ENCODE results near the gene GRIK4. TPM values are rescaled to one million over a fixed set of nuclear protein-coding genes. Genes with fewer than 3 reads are reported as not detected.

GRIK4 gene
- total RNA-seq, 3 donors from 2014 or later (not counting 1 experiment from before 2014, with no cell fraction given): 2.2 to 32.3 (median 21.9) TPM

DNA sequence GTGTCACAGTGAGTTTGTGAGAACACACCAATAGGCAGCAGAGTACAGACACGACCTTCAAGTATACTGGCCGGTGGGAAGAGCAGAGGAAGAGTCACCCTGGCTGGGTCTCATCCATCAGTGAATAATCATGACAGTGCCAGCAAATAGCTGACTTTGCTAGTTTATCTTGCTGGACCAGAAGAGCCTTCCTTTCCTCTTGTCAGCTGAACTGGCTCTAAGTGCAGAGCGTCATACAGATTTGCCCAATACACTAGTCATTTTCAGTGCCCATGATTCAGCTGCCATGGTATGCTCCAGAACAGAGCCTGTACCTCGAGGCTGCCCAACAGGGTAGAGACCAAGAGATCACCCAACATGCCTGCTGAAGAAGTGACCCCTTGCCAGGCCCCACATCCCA is 429.5 kb downstream of the GRIK4 start:
- WGBS (ENCODE audit: insufficient coverage): 86% methylated on average over 4 of the region's 4 CpGs
- no peak for ATAC-seq

DNA sequence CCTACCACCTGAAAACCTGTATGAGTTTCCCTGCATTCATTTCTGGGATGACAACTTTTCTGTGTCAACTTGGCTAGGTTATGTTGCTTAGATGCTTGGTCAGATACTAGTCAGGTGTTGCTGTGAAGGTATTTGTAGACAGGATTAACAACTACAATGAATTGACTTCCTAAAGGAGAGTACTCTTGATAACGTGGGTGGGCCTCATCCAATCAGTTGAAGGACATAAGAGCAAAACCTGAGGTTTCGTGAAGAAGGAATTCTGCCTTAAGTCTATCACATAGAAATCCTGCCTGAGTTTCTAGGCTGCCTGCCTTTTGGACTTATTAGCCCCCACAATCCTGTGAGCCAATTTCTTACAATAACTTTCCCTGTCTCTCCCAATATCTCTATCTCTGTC is 431.2 kb downstream of the GRIK4 start:
- H3K4me3 ChIP-seq (ENCODE audit: low read length): no peak overlapping the region
- Mint-ChIP-seq H3K36me3 (peaks cover 17% of the 10 kb centered on the region), H3K4me3 (no peak overlapping the region), H3K27me3 (ENCODE audit: low read depth in 2 of 2) (peaks cover 3 to 6% of the 10 kb centered on the region in 2 donors), H3K4me1 (no peaks in the 10 kb centered on the region), H3K27ac (no peak overlapping the region), H3K9me3 (peaks cover 4 to 9% of the 10 kb centered on the region in 2 donors)
- DNase-seq (no peak), ATAC-seq (no peak)
- H3K36me3 ChIP-seq (ENCODE audit: control insufficient read depth, insufficient read depth, low read length): no peaks in the 10 kb centered on the region
- intact Hi-C loops (cut with micrococcal nuclease): no loop called here
- no peaks in the 10 kb centered on the region for H3K4me1 ChIP-seq (ENCODE audit: control insufficient read depth, insufficient read depth, low read length)
- peaks cover 4% of the 10 kb centered on the region for H3K9me3 ChIP-seq (ENCODE audit: control insufficient read depth, insufficient read depth, low read length)
- H3K27ac ChIP-seq (ENCODE audit: low read length): no peak overlapping the region
- TF ChIP-seq, protein P1, sequence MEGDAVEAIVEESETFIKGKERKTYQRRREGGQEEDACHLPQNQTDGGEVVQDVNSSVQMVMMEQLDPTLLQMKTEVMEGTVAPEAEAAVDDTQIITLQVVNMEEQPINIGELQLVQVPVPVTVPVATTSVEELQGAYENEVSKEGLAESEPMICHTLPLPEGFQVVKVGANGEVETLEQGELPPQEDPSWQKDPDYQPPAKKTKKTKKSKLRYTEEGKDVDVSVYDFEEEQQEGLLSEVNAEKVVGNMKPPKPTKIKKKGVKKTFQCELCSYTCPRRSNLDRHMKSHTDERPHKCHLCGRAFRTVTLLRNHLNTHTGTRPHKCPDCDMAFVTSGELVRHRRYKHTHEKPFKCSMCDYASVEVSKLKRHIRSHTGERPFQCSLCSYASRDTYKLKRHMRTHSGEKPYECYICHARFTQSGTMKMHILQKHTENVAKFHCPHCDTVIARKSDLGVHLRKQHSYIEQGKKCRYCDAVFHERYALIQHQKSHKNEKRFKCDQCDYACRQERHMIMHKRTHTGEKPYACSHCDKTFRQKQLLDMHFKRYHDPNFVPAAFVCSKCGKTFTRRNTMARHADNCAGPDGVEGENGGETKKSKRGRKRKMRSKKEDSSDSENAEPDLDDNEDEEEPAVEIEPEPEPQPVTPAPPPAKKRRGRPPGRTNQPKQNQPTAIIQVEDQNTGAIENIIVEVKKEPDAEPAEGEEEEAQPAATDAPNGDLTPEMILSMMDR (IDR thresholded peaks at IDR 0.05): no peak
- peaks cover under 1% of the 10 kb centered on the region for H3K27me3 ChIP-seq (ENCODE audit: control insufficient read depth, insufficient read depth, low read length)
- WGBS (ENCODE audit: insufficient coverage): 92% methylated on average over 2 of the region's 2 CpGs

More for the DNA sequence above, 429.5 kb downstream of the GRIK4 start:
- Histone ChIP-seq H3K4me3 (ENCODE audit: low read length) (no peak overlapping the region), H3K4me1 (ENCODE audit: control insufficient read depth, insufficient read depth, low read length) (no peaks in the 10 kb centered on the region), H3K27me3 (ENCODE audit: control insufficient read depth, insufficient read depth, low read length) (no peaks in the 10 kb centered on the region), H3K27ac (ENCODE audit: low read length) (no peak overlapping the region), H3K9me3 (ENCODE audit: control insufficient read depth, insufficient read depth, low read length) (peaks cover 4% of the 10 kb centered on the region), H3K36me3 (ENCODE audit: control insufficient read depth, insufficient read depth, low read length) (no peaks in the 10 kb centered on the region)
- TF ChIP-seq, protein P1 (IDR thresholded peaks at IDR 0.05): no peak
- Mint-ChIP-seq H3K9me3 (peaks cover 4 to 9% of the 10 kb centered on the region in 2 donors), H3K27me3 (ENCODE audit: low read depth in 2 of 2) (peaks cover 3 to 11% of the 10 kb centered on the region in 2 donors), H3K4me1 (no peaks in the 10 kb centered on the region), H3K27ac (no peak overlapping the region), H3K36me3 (peaks cover 17% of the 10 kb centered on the region), H3K4me3 (no peak overlapping the region)
- intact Hi-C loops (cut with micrococcal nuclease): no loop called here
- DNase-seq: no peak

DNA sequence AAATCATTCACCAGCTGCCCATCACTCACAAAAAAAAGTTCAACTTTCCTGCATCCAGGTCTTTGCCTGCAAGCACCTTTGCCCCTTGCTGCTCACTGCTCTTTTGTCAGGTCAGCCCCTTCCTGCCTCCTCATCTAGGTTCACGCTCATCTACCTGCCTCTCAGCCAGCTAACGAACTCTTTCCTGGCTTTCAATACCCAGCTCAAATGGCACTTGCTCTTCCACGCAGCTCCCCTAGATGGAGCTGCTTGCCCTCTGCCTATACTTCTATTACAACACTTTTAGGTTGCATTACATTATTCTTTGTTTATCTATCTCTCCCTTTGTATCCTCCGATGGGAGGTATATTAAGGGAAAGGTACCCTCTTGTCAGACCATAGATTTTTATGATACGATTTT is 433.5 kb downstream of the GRIK4 start:
- H3K36me3 Mint-ChIP-seq: peaks cover 17% of the 10 kb centered on the region
- H3K27me3 Mint-ChIP-seq (ENCODE audit: low read depth in 2 of 2): peaks cover 0 to 20% of the 10 kb centered on the region in 2 donors
- intact Hi-C loops (cut with micrococcal nuclease): no loop called here

More for the DNA sequence above, 433.5 kb downstream of the GRIK4 start:
- Mint-ChIP-seq H3K4me3 (no peak overlapping the region), H3K4me1 (peaks cover 0 to 5% of the 10 kb centered on the region in 2 donors), H3K9me3 (peaks cover 4 to 9% of the 10 kb centered on the region in 2 donors), H3K27ac (no peak overlapping the region)
- H3K36me3 ChIP-seq (ENCODE audit: control insufficient read depth, insufficient read depth, low read length): no peaks in the 10 kb centered on the region
- TF ChIP-seq, protein P1 (IDR thresholded peaks at IDR 0.05): peak; percentile 28
- peaks cover 4% of the 10 kb centered on the region for H3K9me3 ChIP-seq (ENCODE audit: control insufficient read depth, insufficient read depth, low read length)
- ATAC-seq (peak in 1 of 3 donors; percentile 34), DNase-seq (no peak)
- H3K27me3 ChIP-seq (ENCODE audit: control insufficient read depth, insufficient read depth, low read length): peaks cover 3% of the 10 kb centered on the region
- H3K4me3 ChIP-seq (ENCODE audit: low read length): no peak overlapping the region
- H3K27ac ChIP-seq (ENCODE audit: low read length): no peak overlapping the region
- 91% methylated on average over 5 of the region's 5 CpGs for WGBS (ENCODE audit: insufficient coverage)
- no peaks in the 10 kb centered on the region for H3K4me1 ChIP-seq (ENCODE audit: control insufficient read depth, insufficient read depth, low read length)

Measured in natural killer cell (primary cell).